ENCODE results near the gene FBXO2.
A peak's percentile ranks its signal among the peaks of the same experiment; 100 is the strongest.

FBXO2 gene

DNA sequence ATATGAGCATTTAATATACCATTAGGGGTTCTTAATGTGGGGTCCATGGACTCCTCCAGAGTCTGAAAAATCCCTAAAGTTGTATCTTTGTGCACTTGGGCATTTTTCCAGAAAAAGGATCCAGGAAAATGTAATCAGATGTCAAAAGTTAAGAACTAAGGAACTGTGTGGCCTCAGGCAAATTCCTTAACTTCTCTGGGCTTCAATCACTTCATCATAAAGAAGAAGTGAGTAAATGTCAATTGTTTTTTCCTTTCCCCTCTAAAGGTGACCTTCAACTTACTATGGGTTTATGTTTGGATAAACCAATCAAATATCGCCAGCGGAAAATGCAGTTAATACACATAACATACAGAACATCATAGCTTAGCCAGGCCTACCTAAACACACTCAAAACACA is 24.2 kb upstream of the FBXO2 start:
- no peak overlapping the region for H3K4me3 ChIP-seq (ENCODE audit: low read length)
- H3K27me3 ChIP-seq (ENCODE audit: control insufficient read depth, insufficient read depth, low read length): peaks cover 16% of the 10 kb centered on the region
- H3K9ac ChIP-seq (ENCODE audit: low read length): no peak overlapping the region
- H3K9me3 ChIP-seq (ENCODE audit: control insufficient read depth, low read length): no peaks in the 10 kb centered on the region
- H3K36me3 ChIP-seq (ENCODE audit: control insufficient read depth, insufficient read depth, low read length): no peaks in the 10 kb centered on the region
- H3K4me1 ChIP-seq (ENCODE audit: control insufficient read depth, insufficient read depth, low read length): peaks cover 10% of the 10 kb centered on the region

DNA sequence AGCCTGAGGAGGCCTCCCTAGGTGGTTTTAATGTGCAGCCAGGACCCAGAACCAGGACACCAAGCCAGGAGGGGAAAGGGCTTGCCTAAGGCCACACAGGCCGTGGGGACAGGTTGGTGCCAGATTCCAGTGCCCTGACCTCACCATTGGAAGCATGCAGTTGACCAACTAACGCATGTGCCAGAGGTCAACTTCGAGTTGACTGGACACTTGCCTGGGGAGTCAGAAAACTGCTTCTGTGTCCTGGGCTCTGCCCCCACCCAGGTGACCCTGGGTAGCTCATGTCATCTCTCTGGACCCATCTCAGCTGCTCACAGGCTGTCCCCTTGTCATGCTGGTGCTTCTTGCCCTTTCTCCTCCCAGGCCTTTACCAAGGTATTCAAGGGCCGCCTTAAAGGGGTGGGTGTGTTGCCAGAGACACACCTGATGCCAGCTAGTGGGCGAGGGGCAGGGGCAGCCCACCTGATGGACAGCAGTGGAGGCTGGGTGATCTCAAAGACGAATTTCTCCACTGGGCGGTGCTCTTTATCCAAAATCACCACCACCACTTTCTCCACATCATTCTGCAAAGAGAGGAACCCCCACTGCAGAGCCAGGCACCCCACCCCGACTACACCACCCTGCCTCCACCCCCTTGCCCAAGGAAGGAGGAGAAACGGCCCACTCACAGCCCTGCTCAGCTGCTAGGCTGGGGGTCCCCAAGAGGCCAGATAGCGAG is 22.3 kb upstream of the FBXO2 start:
- Histone ChIP-seq H3K9ac (ENCODE audit: low read length) (no peak overlapping the region), H3K27me3 (ENCODE audit: control insufficient read depth, insufficient read depth, low read length) (peaks cover 2% of the 10 kb centered on the region), H3K36me3 (ENCODE audit: control insufficient read depth, insufficient read depth, low read length) (no peaks in the 10 kb centered on the region), H3K4me1 (ENCODE audit: control insufficient read depth, insufficient read depth, low read length) (peaks cover 11% of the 10 kb centered on the region), H3K4me3 (ENCODE audit: low read length) (no peak overlapping the region), H3K9me3 (ENCODE audit: control insufficient read depth, low read length) (no peaks in the 10 kb centered on the region)

DNA sequence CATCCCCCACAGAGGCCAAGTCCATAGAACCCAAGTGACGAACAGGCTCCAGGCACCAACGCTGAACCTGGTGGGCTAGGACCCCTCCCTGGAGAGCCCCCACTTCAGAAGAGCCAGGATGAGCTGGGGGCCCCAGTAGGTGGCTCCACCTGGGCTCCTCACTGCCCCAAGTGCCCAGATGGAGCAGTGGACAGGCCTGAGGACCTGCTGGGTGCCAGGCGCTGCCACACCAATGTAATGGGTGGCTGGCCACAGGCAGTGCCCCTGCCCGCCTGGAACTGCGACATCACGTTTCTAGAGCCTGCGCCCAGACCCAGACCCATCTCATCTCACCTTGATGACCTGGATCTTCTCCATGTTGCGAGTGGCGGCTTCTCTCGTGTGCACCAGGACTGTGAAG is 21.1 kb upstream of the FBXO2 start:
- no peaks in the 10 kb centered on the region for H3K36me3 ChIP-seq (ENCODE audit: control insufficient read depth, insufficient read depth, low read length)
- no peak overlapping the region for H3K9ac ChIP-seq (ENCODE audit: low read length)
- no peaks in the 10 kb centered on the region for H3K27me3 ChIP-seq (ENCODE audit: control insufficient read depth, insufficient read depth, low read length)
- no peaks in the 10 kb centered on the region for H3K9me3 ChIP-seq (ENCODE audit: control insufficient read depth, low read length)
- H3K4me1 ChIP-seq (ENCODE audit: control insufficient read depth, insufficient read depth, low read length): peaks cover 14% of the 10 kb centered on the region
- H3K4me3 ChIP-seq (ENCODE audit: low read length): no peak overlapping the region

DNA sequence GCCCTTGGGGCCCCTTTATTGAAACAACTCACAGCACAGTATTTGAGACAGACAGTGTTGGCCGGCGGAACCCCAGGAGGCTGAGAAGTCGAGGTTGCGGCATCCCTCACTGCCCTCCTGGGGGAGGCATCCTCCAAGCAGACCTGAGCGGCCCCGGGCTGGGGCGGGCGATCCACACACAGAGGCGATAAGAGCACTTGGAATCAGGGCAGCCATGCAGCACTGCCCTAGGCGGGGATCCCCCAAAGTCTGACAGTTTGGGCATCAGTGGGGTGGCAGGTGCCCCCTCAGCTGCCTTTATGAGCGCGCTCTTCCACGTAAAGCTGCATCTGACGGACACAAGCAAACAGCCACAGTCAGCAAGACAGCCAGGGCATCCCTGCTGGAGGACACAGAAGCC is 20.3 kb upstream of the FBXO2 start:
- no peaks in the 10 kb centered on the region for H3K36me3 ChIP-seq (ENCODE audit: control insufficient read depth, insufficient read depth, low read length)

DNA sequence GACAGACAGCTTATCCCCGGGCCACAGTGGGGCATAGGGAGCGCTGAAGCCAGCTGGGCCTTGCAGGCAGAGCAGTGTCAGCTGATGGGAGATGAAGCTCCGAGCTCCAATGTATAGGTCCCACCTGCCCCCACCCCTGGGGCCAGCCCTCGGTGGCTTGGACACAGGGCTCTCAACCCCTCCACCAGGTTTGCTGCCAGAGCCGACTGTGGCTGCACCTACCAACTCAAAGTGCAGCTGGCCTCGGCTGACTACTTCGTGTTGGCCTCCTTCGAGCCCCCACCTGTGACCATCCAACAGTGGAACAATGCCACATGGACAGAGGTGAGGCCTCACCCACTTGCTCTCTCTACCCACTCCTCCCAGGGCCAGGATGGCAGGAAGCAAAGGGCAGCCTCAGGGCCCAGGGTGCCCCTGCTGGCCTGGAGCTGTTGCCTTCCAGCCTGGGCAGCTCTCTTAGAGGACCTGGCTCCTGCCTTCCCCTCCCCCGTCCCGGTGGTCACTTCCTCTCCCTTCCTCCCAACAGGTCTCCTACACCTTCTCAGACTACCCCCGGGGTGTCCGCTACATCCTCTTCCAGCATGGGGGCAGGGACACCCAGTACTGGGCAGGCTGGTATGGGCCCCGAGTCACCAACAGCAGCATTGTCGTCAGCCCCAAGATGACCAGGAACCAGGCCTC is 19.0 kb upstream of the FBXO2 start:
- Histone ChIP-seq H3K4me1 (ENCODE audit: control insufficient read depth, insufficient read depth, low read length) (peaks cover 13% of the 10 kb centered on the region), H3K27me3 (ENCODE audit: control insufficient read depth, insufficient read depth, low read length) (no peaks in the 10 kb centered on the region), H3K4me3 (ENCODE audit: low read length) (no peak overlapping the region), H3K36me3 (ENCODE audit: control insufficient read depth, insufficient read depth, low read length) (no peaks in the 10 kb centered on the region), H3K9ac (ENCODE audit: low read length) (no peak overlapping the region), H3K9me3 (ENCODE audit: control insufficient read depth, low read length) (no peaks in the 10 kb centered on the region)

More for the DNA sequence above, 20.3 kb upstream of the FBXO2 start:
- no peaks in the 10 kb centered on the region for H3K9me3 ChIP-seq (ENCODE audit: control insufficient read depth, low read length)
- H3K27me3 ChIP-seq (ENCODE audit: control insufficient read depth, insufficient read depth, low read length): no peaks in the 10 kb centered on the region
- H3K4me1 ChIP-seq (ENCODE audit: control insufficient read depth, insufficient read depth, low read length): peaks cover 13% of the 10 kb centered on the region
- H3K9ac ChIP-seq (ENCODE audit: low read length): no peak overlapping the region
- H3K4me3 ChIP-seq (ENCODE audit: low read length): no peak overlapping the region

DNA sequence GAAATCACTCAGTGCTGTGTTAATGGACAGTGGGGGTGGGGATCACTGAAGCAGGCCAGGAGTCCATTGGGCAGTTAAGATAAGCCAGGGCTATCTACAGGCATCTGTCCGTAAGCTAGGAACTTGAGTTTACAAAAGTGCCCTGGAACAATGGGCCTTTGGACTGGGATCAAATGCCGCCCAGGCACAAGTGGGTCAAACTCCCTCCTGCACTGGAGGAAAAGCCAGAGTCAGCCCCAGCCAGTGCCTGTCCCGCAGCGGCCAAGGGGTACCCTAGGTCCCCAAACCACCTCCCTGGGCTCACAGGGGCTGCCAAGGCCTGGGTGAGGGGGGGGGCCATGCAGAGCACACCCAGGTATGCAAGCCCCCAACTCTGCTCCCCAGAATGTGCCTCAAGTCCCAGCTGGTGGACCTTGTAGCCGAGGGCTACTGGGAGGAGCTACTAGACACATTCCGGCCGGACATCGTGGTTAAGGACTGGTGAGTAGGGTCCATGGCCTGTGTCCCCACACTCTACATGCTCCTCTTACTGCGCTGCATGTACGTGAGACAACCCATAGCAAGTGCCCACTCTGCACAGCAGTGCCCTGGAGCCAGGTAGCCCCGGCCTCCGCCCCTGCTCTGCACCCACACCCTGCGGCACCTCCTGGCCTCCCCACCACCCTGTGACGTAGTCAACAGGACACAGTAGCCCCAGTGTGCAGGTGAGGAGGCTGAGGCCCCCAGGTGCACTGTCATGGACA is 17.5 kb upstream of the FBXO2 start:
- H3K9me3 ChIP-seq (ENCODE audit: control insufficient read depth, low read length): no peaks in the 10 kb centered on the region
- no peaks in the 10 kb centered on the region for H3K27me3 ChIP-seq (ENCODE audit: control insufficient read depth, insufficient read depth, low read length)
- no peak overlapping the region for H3K4me3 ChIP-seq (ENCODE audit: low read length)
- no peak overlapping the region for H3K9ac ChIP-seq (ENCODE audit: low read length)
- peaks cover 13% of the 10 kb centered on the region for H3K4me1 ChIP-seq (ENCODE audit: control insufficient read depth, insufficient read depth, low read length)
- H3K36me3 ChIP-seq (ENCODE audit: control insufficient read depth, insufficient read depth, low read length): no peaks in the 10 kb centered on the region

DNA sequence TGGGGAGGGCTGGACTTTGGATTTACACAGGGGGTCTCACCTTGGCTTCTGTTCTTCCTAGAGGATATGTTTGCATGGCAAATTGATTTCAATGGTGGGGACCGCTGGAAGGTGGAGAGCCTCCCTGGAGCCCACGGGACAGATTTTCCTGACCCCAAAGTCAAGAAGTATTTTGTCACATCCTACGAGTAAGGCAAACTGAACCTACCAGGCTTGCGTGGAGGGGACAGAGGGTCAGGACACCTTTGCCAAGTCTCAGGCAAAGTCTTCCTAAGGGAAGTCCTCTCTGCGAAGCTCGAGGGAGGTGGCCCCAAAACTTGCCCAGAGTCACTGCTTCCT is 16.9 kb upstream of the FBXO2 start:
- no peaks in the 10 kb centered on the region for H3K27me3 ChIP-seq (ENCODE audit: control insufficient read depth, insufficient read depth, low read length)
- no peaks in the 10 kb centered on the region for H3K36me3 ChIP-seq (ENCODE audit: control insufficient read depth, insufficient read depth, low read length)
- no peaks in the 10 kb centered on the region for H3K9me3 ChIP-seq (ENCODE audit: control insufficient read depth, low read length)
- H3K9ac ChIP-seq (ENCODE audit: low read length): no peak overlapping the region
- H3K4me1 ChIP-seq (ENCODE audit: control insufficient read depth, insufficient read depth, low read length): peaks cover 13% of the 10 kb centered on the region
- H3K4me3 ChIP-seq (ENCODE audit: low read length): no peak overlapping the region

DNA sequence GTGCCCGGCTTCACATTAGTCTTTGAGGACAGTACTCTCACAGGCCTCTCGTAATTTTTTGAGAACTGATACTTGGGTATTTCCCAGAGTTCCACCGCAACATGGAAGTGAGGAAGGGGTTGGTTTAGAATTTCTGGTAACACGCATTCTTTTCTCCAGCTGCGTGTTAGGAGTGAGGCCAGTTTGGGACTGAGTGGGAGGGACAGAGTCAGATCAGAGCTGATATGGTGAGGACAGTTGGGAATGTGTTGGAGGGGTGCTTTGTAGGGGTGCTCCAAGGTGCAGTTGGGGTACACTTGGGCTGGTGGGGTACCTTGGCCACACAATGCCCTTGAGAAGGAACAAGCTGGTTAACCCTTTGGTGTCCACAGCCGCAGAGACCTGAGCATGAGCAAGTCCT is 16.5 kb upstream of the FBXO2 start:
- Histone ChIP-seq H3K9ac (ENCODE audit: low read length) (no peak overlapping the region), H3K4me1 (ENCODE audit: control insufficient read depth, insufficient read depth, low read length) (peaks cover 13% of the 10 kb centered on the region), H3K4me3 (ENCODE audit: low read length) (no peak overlapping the region), H3K27me3 (ENCODE audit: control insufficient read depth, insufficient read depth, low read length) (no peaks in the 10 kb centered on the region), H3K9me3 (ENCODE audit: control insufficient read depth, low read length) (no peaks in the 10 kb centered on the region), H3K36me3 (ENCODE audit: control insufficient read depth, insufficient read depth, low read length) (no peaks in the 10 kb centered on the region)

DNA sequence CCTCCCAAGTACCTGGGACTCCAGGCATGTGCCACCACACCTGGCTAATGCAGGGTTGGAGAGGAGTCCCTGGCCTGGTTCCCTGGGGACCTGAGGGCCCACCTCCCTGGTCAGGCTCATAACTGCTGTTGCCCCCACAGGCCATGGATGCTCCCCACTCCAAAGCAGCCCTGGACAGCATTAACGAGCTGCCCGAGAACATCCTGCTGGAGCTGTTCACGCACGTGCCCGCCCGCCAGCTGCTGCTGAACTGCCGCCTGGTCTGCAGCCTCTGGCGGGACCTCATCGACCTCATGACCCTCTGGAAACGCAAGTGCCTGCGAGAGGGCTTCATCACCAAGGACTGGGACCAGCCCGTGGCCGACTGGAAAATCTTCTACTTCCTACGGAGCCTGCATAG is 14.3 kb upstream of the FBXO2 start:
- Histone ChIP-seq H3K27me3 (ENCODE audit: control insufficient read depth, insufficient read depth, low read length) (no peaks in the 10 kb centered on the region), H3K9ac (ENCODE audit: low read length) (no peak overlapping the region), H3K4me3 (ENCODE audit: low read length) (no peak overlapping the region), H3K36me3 (ENCODE audit: control insufficient read depth, insufficient read depth, low read length) (no peaks in the 10 kb centered on the region), H3K9me3 (ENCODE audit: control insufficient read depth, low read length) (no peaks in the 10 kb centered on the region), H3K4me1 (ENCODE audit: control insufficient read depth, insufficient read depth, low read length) (peaks cover 17% of the 10 kb centered on the region)

DNA sequence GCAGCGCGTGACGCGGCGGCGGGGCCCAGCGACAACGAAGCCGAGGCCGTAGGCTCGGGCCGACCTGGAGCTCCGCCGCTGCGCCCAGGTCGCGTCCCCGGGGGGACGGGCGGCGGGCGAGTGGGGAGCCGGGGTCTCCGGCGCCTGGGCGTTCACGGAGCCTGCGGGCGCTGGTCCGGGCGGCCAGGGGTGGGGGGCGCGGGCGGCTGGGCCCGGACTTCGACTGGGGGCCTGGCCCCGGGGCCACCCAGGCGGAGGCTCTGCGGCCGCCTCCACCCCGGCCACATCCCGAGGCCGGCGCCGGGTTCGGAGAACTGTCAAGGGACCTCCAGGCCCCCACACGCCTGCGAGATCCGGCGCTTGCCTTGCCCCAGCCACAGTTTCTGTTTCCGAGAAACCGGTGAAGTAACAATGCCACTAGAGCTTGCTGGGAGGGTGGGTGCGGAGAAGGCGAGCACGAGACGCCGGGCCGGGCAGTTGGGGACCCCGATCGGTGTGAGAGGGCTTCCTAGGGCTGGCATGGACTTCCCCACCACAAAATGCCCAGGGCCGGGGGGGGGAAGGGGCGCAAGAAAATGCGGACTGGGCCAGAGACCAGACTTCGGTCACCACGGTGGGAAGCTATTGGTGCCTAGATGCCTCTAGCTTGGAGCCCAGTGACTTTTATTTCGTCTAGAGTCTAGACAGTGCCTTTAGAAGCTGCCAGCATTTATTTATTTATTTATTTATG is 10.3 kb upstream of the FBXO2 start:
- Histone ChIP-seq H3K4me3 (ENCODE audit: low read length) (peak overlapping the region; percentile 46), H3K27me3 (ENCODE audit: control insufficient read depth, insufficient read depth, low read length) (no peaks in the 10 kb centered on the region), H3K4me1 (ENCODE audit: control insufficient read depth, insufficient read depth, low read length) (peaks cover 6% of the 10 kb centered on the region), H3K36me3 (ENCODE audit: control insufficient read depth, insufficient read depth, low read length) (no peaks in the 10 kb centered on the region), H3K9ac (ENCODE audit: low read length) (peak overlapping the region; percentile 82), H3K9me3 (ENCODE audit: control insufficient read depth, low read length) (no peaks in the 10 kb centered on the region)

DNA sequence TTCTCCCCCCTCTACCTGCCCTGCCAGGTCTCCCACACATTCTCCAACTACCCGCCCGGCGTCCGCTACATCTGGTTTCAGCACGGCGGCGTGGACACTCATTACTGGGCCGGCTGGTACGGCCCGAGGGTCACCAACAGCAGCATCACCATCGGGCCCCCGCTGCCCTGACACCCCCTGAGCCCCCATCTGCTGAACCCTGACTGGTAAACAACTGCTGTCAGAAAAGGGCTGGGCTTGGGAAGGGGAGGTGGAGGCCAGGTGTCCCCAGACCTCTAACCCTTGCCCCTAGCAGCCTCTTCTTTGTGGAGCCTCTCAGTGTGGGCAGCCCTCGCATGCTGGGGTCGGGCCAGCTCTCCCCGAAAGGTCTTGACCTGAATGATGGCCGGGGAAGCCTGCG is 6.9 kb upstream of the FBXO2 start:
- Histone ChIP-seq H3K36me3 (ENCODE audit: control insufficient read depth, insufficient read depth, low read length) (no peaks in the 10 kb centered on the region), H3K4me1 (ENCODE audit: control insufficient read depth, insufficient read depth, low read length) (peaks cover 6% of the 10 kb centered on the region), H3K4me3 (ENCODE audit: low read length) (no peak overlapping the region), H3K9me3 (ENCODE audit: control insufficient read depth, low read length) (no peaks in the 10 kb centered on the region), H3K27me3 (ENCODE audit: control insufficient read depth, insufficient read depth, low read length) (no peaks in the 10 kb centered on the region), H3K9ac (ENCODE audit: low read length) (no peak overlapping the region)

DNA sequence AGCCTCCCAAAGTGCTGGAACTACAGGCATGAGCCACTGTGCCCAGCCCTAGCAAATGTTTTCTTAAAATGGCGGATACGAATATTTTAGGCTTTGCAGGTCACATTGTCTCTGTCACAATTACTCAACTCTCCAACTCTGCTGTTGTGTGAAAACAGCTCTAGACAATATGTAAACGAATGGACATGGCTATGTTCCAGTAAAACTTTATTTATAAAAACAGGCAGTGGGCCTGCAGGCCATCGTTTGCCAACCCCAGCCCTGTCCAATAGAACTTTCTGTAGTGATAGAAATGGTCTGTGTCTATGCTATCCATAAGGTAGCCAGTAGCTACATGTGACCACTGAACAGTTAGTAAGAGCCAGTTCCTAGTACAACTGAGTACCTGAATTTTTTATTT is 5.5 kb upstream of the FBXO2 start:
- Histone ChIP-seq H3K27me3 (ENCODE audit: control insufficient read depth, insufficient read depth, low read length) (peaks cover 6% of the 10 kb centered on the region), H3K9ac (ENCODE audit: low read length) (no peak overlapping the region), H3K36me3 (ENCODE audit: control insufficient read depth, insufficient read depth, low read length) (no peaks in the 10 kb centered on the region)

More for the DNA sequence above, 5.5 kb upstream of the FBXO2 start:
- Histone ChIP-seq H3K4me1 (ENCODE audit: control insufficient read depth, insufficient read depth, low read length) (peaks cover 15% of the 10 kb centered on the region), H3K9me3 (ENCODE audit: control insufficient read depth, low read length) (no peaks in the 10 kb centered on the region), H3K4me3 (ENCODE audit: low read length) (no peak overlapping the region)

Data from mucosa of stomach (tissue), 1 donor.